PC-9 (cell line): Measurements from ENCODE around the gene CLCN2. TPM values are rescaled to one million over a fixed set of nuclear protein-coding genes. Genes with fewer than 3 reads are reported as not detected.
A peak's percentile ranks its signal among the peaks of the same experiment; 100 is the strongest.
"Not testable (repeated sequence)": the region's sequence is repeated elsewhere in the genome, so short reads cannot be mapped to it uniquely, and the experiment has no call there.

ENCODE experiments used
- BruUV-seq: library from RNA; stranded (reverse); fragments of 400-500 nt; replicated peaks from 2 replicates; lab custom pipeline; 2021; lab: Mats Ljungman, UMichigan
- CTCF ChIA-PET: fragments of 300-600 bp; sonication (Branson Sonifier 250); formaldehyde crosslinking; loops from one replicate; lab custom pipeline; 2022; ENCODE audit warnings: antibody characterized with exemption; lab: Charles Lee
- POLR2A ChIA-PET: fragments of 300-600 bp; sonication (Branson Sonifier 250); formaldehyde crosslinking; loops from one replicate; lab custom pipeline; 2022; ENCODE audit warnings: antibody characterized with exemption; ENCODE audit not compliant: unreplicated experiment; lab: Charles Lee
- DNase-seq, 2 experiments: peaks; one replicate each; pipeline versions ENCODE4 v3.0.0 to v3.0.0-alpha.2; 2015 to 2022; ENCODE audit warnings: mixed read lengths in 1 of 2
- H2AFZ ChIP-seq: fragments of 200-600 bp; sonication (generic); 2 replicates; pipeline ENCODE4 v1.8.1; 2017; ENCODE audit warnings: antibody characterized with exemption
- H3F3A ChIP-seq: fragments of 200-600 bp; sonication (generic); 2 replicates; pipeline ENCODE4 v1.8.1; 2017; ENCODE audit warnings: antibody characterized with exemption, mild to moderate bottlenecking, low read depth; ENCODE audit not compliant: insufficient read depth
- H3K27ac ChIP-seq: fragments of 200-600 bp; sonication (generic); 2 replicates; pipeline ENCODE4 v1.6.1; 2016; ENCODE audit warnings: mixed run types
- H3K27me3 ChIP-seq: fragments of 200-600 bp; sonication (generic); 2 replicates; pipeline ENCODE4 v1.6.1; 2016; ENCODE audit warnings: low read depth, mixed run types; ENCODE audit not compliant: insufficient read depth
- H3K36me3 ChIP-seq: fragments of 200-600 bp; sonication (generic); 2 replicates; pipeline ENCODE4 v1.6.1; 2016; ENCODE audit warnings: low read depth, mixed run types
- H3K4me1 ChIP-seq: fragments of 200-600 bp; sonication (generic); replicated peaks from 2 replicates; pipeline ENCODE4 v1.6.1; 2016; ENCODE audit warnings: mixed run types; ENCODE audit not compliant: insufficient read depth
- H3K4me2 ChIP-seq: fragments of 200-600 bp; sonication (generic); 2 replicates; pipeline ENCODE4 v1.6.1; 2017; ENCODE audit warnings: mixed run types
- H3K4me3 ChIP-seq: fragments of 200-600 bp; sonication (generic); 2 replicates; pipeline ENCODE4 v1.6.1; 2016; ENCODE audit warnings: mixed run types
- H3K79me2 ChIP-seq: fragments of 200-600 bp; sonication (generic); 2 replicates; pipeline ENCODE4 v1.6.1; 2017; ENCODE audit warnings: low read depth, mixed run types
- H3K9me2 ChIP-seq: fragments of 200-600 bp; sonication (generic); 2 replicates; pipeline ENCODE4 v1.8.1; 2017; ENCODE audit warnings: mild to moderate bottlenecking; ENCODE audit not compliant: insufficient read depth
- H3K9me3 ChIP-seq: fragments of 200-600 bp; sonication (generic); 2 replicates; pipeline ENCODE4 v1.8.1; 2016; ENCODE audit warnings: low read depth; ENCODE audit not compliant: insufficient read depth
- H4K20me1 ChIP-seq: fragments of 200-600 bp; sonication (generic); 2 replicates; pipeline ENCODE4 v1.8.1; 2017; ENCODE audit not compliant: insufficient read depth
- CTCF ChIP-seq: fragments of 200-600 bp; sonication (generic); conservative IDR thresholded peaks from 2 replicates; pipeline ENCODE4 v1.6.1; 2017; ENCODE audit warnings: mixed run types, antibody characterized with exemption, mild to moderate bottlenecking, moderate library complexity
- EZH2 ChIP-seq: fragments of 200-600 bp; sonication (generic); IDR thresholded peaks from 2 replicates; pipeline ENCODE4 v1.8.0; 2017; ENCODE audit warnings: antibody characterized with exemption, low read depth
- intact Hi-C: fragments of 100-400 bp; cut with micrococcal nuclease; formaldehyde crosslinking; loops from one replicate; pipeline ENCODE4 v1.10.0; 2022; ENCODE audit not compliant: unreplicated experiment
- total RNA-seq: library from RNA; stranded (reverse); gene quantifications from 2 replicates; pipeline ENCODE4 v1.2.3, GENCODE V29; 2021

Gene CLCN2
- total RNA-seq, 1 experiment from 2014 or later, result 27.1 TPM

DNA sequence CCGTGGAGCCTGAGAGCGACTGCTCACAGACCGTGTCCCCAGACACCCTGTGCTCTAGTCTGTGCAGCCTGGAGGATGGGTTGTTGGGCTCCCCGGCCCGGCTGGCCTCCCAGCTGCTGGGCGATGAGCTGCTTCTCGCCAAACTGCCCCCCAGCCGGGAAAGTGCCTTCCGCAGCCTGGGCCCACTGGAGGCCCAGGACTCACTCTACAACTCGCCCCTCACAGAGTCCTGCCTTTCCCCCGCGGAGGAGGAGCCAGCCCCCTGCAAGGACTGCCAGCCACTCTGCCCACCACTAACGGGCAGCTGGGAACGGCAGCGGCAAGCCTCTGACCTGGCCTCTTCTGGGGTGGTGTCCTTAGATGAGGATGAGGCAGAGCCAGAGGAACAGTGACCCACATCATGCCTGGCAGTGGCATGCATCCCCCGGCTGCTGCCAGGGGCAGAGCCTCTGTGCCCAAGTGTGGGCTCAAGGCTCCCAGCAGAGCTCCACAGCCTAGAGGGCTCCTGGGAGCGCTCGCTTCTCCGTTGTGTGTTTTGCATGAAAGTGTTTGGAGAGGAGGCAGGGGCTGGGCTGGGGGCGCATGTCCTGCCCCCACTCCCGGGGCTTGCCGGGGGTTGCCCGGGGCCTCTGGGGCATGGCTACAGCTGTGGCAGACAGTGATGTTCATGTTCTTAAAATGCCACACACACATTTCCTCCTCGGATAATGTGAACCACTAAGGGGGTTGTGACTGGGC, 16.7 kb downstream of the CLCN2 start:
- Histone ChIP-seq H3F3A (peaks cover 6% of the 10 kb centered on the region; the same call in 1 of the 2 replicates), H3K27ac (no peak overlapping the region), H3K79me2 (no peaks in the 10 kb centered on the region), H3K4me3 (no peak overlapping the region), H3K4me2 (no peak overlapping the region), H3K27me3 (no peaks in the 10 kb centered on the region), H2AFZ (no peak overlapping the region), H3K9me2 (no peaks in the 10 kb centered on the region), H3K9me3 (no peaks in the 10 kb centered on the region), H4K20me1 (no peaks in the 10 kb centered on the region), H3K4me1 (peaks cover 8% of the 10 kb centered on the region; the same call in 1 of the 2 replicates), H3K36me3 (no peaks in the 10 kb centered on the region)
- no peak for DNase-seq
- CTCF ChIA-PET, result interaction anchor here (0.7 to 1.0 kb wide), 2 partner anchors 27 to 83 kb away, joined by 3 to 4 read pairs; partner anchors contain the start of gene CAMK2N2
- no TSS peak for BruUV-seq
- TF ChIP-seq CTCF, result no peak
- TF ChIP-seq EZH2, result no peak
- POLR2A ChIA-PET, result interaction anchor here (0.5 kb wide), 1 partner anchor 25 kb away, joined by 4 read pairs; no protein-coding TSS in a partner anchor
- intact Hi-C loops, result loop anchor here (1.0 to 5.0 kb wide), 2 partner anchors 18 to 32 kb away; partner anchors contain the start of gene EIF4G1

GRCh38 chr3:184343200-184343876, 18.1 kb downstream of the CLCN2 start:
- H3K9me2 ChIP-seq, result no peaks in the 10 kb centered on the region
- no peak overlapping the region for H3K27ac ChIP-seq
- DNase-seq, result no peak
- BruUV-seq, result no TSS peak
- H3K4me2 ChIP-seq, result no peak overlapping the region
- H2AFZ ChIP-seq, result no peak overlapping the region
- H3K36me3 ChIP-seq, result no peaks in the 10 kb centered on the region
- H3K27me3 ChIP-seq, result no peaks in the 10 kb centered on the region
- H3K4me1 ChIP-seq, result peaks cover 8% of the 10 kb centered on the region; the same call in 1 of the 2 replicates
- ChIA-PET CTCF (no interaction called here), POLR2A (no interaction called here)
- no peak overlapping the region for H3K4me3 ChIP-seq
- H3F3A ChIP-seq, result peaks cover 6% of the 10 kb centered on the region; the same call in 1 of the 2 replicates
- no peaks in the 10 kb centered on the region for H4K20me1 ChIP-seq
- no peaks in the 10 kb centered on the region for H3K79me2 ChIP-seq
- intact Hi-C loops, result no loop called here
- TF ChIP-seq CTCF (no peak), EZH2 (no peak)
- H3K9me3 ChIP-seq, result no peaks in the 10 kb centered on the region

DNA sequence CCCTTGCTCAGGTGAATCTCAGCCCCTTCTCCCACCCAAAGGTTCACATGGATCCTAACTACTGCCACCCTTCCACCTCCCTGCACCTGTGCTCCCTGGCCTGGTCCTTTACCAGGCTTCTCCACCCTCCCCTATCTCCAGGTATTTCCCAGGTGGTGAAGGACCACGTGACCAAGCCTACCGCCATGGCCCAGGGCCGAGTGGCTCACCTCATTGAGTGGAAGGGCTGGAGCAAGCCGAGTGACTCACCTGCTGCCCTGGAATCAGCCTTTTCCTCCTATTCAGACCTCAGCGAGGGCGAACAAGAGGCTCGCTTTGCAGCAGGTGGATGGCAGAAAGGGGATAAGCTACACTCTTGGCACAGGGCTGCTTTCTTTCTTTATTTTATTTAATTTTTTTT, 19.5 kb downstream of the CLCN2 start:
- intact Hi-C loops, result no loop called here
- POLR2A ChIA-PET, result no interaction called here
- peak; percentile 62 to 94 for DNase-seq
- Histone ChIP-seq H3K4me1 (peaks cover 11% of the 10 kb centered on the region; the same call in 1 of the 2 replicates), H3K36me3 (no peaks in the 10 kb centered on the region), H3K27ac (no peak overlapping the region), H3K79me2 (peaks cover 9% of the 10 kb centered on the region; the same call in 1 of the 2 replicates), H2AFZ (no peak overlapping the region), H3K9me2 (no peaks in the 10 kb centered on the region), H3K9me3 (no peaks in the 10 kb centered on the region), H3K27me3 (no peaks in the 10 kb centered on the region), H3F3A (peaks cover 16% of the 10 kb centered on the region; the same call in 1 of the 2 replicates), H3K4me2 (no peak overlapping the region), H4K20me1 (no peaks in the 10 kb centered on the region), H3K4me3 (no peak overlapping the region)
- no TSS peak for BruUV-seq
- CTCF ChIA-PET, result no interaction called here
- TF ChIP-seq EZH2 (no peak), CTCF (no peak)

DNA sequence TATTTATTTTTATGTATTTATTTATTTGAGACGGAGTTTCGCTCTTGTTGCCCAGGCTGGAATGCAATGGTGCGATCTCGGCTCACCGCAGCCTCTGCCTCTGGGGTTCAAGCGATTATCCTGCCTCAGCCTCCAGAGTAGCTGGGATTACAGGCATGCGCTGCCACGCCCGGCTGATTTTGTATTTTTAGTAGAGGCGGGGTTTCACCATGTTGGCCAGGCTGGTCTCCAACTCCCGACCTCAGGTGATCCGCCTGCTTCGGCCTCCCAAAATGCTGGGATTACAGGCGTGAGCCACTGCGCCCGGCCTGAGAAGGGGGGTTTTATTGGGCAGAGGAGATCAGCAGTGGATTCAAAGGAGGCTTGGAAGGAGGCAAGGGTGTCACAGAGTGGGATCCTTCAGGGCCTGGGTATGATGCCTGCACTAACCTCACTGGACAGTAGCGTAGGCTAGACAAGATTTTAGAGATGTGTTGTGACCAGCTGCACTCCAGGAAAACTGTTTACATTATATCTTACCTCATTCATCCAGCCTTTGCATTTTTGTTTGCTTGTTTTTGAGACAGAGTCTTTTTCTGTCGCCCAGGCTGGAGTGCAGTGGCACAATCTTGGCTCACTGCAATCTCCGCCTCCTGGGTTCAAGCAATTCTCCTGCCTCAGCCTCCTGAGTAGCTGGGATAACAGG, 21.8 kb downstream of the CLCN2 start:
- H3K9me2 ChIP-seq, H3K4me2 ChIP-seq, H3K4me3 ChIP-seq, H3K27me3 ChIP-seq, CTCF ChIA-PET, BruUV-seq, H3K27ac ChIP-seq, H2AFZ ChIP-seq, H3K36me3 ChIP-seq, DNase-seq, POLR2A ChIA-PET, H3K9me3 ChIP-seq, intact Hi-C loops: not testable (repeated sequence)
- Histone ChIP-seq H3F3A (peaks cover 35% of the 10 kb centered on the region), H4K20me1 (peaks cover 15% of the 10 kb centered on the region), H3K4me1 (peaks cover 25% of the 10 kb centered on the region), H3K79me2 (peaks cover 14% of the 10 kb centered on the region)
